AG04450 (cell line): Measurements from ENCODE around the gene FAM171A1. TPM values are rescaled to one million over a fixed set of nuclear protein-coding genes. Genes with fewer than 3 reads are reported as not detected.
A peak's percentile ranks its signal among the peaks of the same experiment; 100 is the strongest.

Experiments used
- CTCF ChIA-PET: fragments of 300-600, 350-600 bp; formaldehyde crosslinking; extraction: SDS; loops from one replicate; lab custom pipeline; 2022; ENCODE audit warnings: antibody characterized with exemption, inconsistent platforms; lab: Charles Lee
- POLR2A ChIA-PET: fragments of 350-600 bp; formaldehyde crosslinking; extraction: SDS; loops from one replicate; lab custom pipeline; 2021; ENCODE audit warnings: antibody characterized with exemption, inconsistent platforms; lab: Yijun Ruan, JAX
- DNase-seq: peaks from one replicate; pipeline ENCODE4 v3.0.0-alpha.2; 2011; ENCODE audit warnings: low read depth, low spot score
- H3K27ac ChIP-seq: one replicate; pipeline ENCODE4 v1.5.1; 2012; ENCODE audit warnings: low read depth, low read length, control low read depth
- H3K27me3 ChIP-seq: one replicate; pipeline ENCODE4 v1.6.0; 2012; ENCODE audit warnings: low read length; ENCODE audit not compliant: control insufficient read depth, insufficient read depth
- H3K4me3 ChIP-seq: 2 replicates; pipeline ENCODE4 v1.5.1; 2011; ENCODE audit warnings: mild to moderate bottlenecking, low read depth, low read length, control low read depth
- H3K9me3 ChIP-seq: 2 replicates; pipeline ENCODE4 v1.5.1; 2012; ENCODE audit warnings: low read length; ENCODE audit not compliant: control insufficient read depth, insufficient read depth
- polyA plus RNA-seq: library from polyadenylated mRNA; depleted of rRNA; stranded (reverse); fragments of >200 nt; gene quantifications from 2 replicates; pipeline ENCODE4 v1.2.3, GENCODE V29; 2011
- TF ChIP-seq, protein P1 (sequence below): IDR thresholded peaks from 2 replicates; pipeline ENCODE4 v1.5.1; 2011; ENCODE audit warnings: low read depth, low read length, control low read depth, inconsistent platforms

The FAM171A1 gene
- polyA plus RNA-seq, 1 experiment = 22.4 TPM

DNA sequence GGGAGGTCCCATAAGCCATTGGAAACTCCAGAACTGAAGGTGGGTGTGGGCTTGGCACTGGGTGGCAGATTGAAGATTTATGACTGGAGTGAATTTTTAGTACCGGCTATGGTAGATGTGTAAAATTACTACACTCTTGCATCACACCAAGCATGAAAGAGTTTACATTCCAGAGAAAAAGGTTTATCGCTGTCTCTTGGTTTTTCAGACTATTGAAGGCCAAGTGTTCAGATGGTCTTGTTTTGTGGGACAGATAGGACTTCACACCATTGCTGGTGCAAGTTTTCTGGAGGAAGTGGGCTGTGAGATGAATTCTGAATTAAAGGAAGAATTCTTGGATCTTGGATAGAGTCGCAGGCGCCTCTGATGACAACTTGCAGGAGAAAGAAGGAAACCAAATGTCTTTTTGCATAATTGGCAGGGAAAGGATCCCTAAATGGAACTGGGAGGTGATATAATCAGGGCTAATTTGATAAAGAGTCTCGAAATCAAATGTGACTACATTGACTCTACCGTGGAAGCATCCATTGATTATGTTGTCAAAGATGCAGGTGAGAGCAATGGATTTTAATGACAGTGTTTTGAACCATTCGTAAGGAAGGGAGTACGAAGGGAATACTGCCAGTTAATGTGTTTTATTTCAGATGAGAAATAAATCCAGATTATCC is 188.4 kb downstream of the FAM171A1 start:
- H3K4me3 ChIP-seq = no peak overlapping the region
- H3K9me3 ChIP-seq = peaks cover 10% of the 10 kb centered on the region
- ChIA-PET CTCF (interaction anchor here (0.6 kb wide), 1 partner anchor 455 kb away, joined by 4 read pairs; no protein-coding TSS in a partner anchor), POLR2A (no interaction called here)
- no peak for DNase-seq
- H3K27me3 ChIP-seq = no peaks in the 10 kb centered on the region
- peak overlapping the region; percentile 55 for H3K27ac ChIP-seq
- TF ChIP-seq, protein P1, sequence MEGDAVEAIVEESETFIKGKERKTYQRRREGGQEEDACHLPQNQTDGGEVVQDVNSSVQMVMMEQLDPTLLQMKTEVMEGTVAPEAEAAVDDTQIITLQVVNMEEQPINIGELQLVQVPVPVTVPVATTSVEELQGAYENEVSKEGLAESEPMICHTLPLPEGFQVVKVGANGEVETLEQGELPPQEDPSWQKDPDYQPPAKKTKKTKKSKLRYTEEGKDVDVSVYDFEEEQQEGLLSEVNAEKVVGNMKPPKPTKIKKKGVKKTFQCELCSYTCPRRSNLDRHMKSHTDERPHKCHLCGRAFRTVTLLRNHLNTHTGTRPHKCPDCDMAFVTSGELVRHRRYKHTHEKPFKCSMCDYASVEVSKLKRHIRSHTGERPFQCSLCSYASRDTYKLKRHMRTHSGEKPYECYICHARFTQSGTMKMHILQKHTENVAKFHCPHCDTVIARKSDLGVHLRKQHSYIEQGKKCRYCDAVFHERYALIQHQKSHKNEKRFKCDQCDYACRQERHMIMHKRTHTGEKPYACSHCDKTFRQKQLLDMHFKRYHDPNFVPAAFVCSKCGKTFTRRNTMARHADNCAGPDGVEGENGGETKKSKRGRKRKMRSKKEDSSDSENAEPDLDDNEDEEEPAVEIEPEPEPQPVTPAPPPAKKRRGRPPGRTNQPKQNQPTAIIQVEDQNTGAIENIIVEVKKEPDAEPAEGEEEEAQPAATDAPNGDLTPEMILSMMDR = no peak

DNA sequence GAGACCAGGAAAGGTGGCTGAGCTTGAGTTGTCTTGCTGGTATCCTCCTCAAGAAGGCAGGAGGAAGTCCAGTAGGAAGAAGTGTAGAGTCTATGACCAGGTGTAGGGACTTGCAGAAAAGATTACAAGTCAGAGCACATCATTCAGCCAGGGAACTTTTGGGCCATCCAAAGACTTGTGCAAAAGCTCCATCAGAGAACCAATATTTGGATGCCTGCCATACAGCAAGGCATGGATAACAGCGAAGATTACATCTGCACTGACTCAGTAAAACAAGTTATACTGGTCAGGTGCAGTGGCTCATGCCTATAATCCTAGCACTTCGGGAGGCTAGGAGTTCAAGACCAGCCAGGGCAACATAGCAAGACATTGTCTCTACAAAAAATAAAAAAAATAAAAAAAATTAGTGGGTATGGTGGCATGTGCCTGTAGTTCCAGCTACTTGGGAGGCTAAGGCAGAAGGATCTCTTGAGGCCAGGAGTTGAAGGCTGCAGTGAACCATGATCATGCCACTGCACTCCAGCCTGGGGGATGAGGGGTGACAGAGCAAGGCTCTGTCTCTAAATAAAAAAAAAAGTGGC is 189.4 kb downstream of the FAM171A1 start:
- TF ChIP-seq, protein P1 = no peak
- Histone ChIP-seq H3K9me3 (peaks cover 10% of the 10 kb centered on the region), H3K27ac (no peak overlapping the region), H3K4me3 (no peak overlapping the region), H3K27me3 (no peaks in the 10 kb centered on the region)
- DNase-seq = no peak
- CTCF ChIA-PET = interaction anchor here (0.6 to 1.1 kb wide), 5 partner anchors 8 to 456 kb away, joined by 3 to 6 read pairs (median 4); no protein-coding TSS in a partner anchor
- POLR2A ChIA-PET = interaction anchor here (0.6 to 1.0 kb wide), 3 partner anchors 9 to 1860 kb away, joined by 3 read pairs; partner anchors contain the start of gene NMT2

DNA sequence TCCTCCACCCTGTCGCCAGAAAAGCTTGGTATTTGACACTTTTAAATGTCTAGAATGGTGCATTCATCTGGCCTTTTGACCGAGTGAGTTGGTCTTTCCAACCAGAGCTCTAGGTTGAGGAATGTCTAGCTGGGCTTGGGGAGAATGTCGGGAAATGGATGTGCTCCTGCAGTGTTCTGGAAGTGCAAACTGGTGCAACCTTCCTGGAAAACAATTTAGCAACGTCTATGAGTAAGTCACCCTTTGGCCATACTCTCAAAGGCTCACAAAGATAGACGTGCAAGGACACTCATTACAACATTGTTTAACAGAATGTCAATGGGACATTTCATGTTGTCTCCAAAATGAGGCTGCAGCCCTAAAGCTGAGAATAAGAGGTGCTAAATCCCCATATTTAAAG is 190.4 kb downstream of the FAM171A1 start:
- Histone ChIP-seq H3K27ac (no peak overlapping the region), H3K27me3 (no peaks in the 10 kb centered on the region), H3K9me3 (peaks cover 10% of the 10 kb centered on the region), H3K4me3 (no peak overlapping the region)
- no peak for DNase-seq
- TF ChIP-seq, protein P1 = no peak
- CTCF ChIA-PET = interaction anchor here (0.9 to 1.4 kb wide), 4 partner anchors 9 to 14 kb away, joined by 3 to 6 read pairs (median 5); no protein-coding TSS in a partner anchor
- POLR2A ChIA-PET = interaction anchor here (0.5 kb wide), 1 partner anchor 1164 kb away, joined by 4 read pairs; no protein-coding TSS in a partner anchor

DNA sequence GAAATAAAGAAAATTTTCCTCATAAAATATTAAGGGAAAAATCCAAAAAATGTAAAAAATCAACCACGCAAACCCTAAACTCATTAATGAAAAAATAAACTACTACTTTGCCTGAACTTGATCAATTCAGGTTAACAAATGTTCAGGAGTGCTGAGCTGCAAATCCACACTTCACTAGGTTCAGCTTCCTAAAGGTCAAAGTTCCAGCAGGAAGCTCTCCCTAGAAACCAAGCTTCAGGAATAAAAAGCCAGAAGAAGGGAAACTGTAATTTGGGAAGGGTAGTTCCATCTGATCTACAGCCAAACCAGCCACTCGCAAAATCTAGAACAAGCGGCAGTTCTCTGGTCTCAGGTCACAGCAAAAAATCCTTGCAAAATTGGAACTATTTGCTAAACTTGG is 194.8 kb downstream of the FAM171A1 start:
- ChIA-PET POLR2A (no interaction called here), CTCF (no interaction called here)
- H3K27ac ChIP-seq = no peak overlapping the region
- TF ChIP-seq, protein P1 = no peak
- no peaks in the 10 kb centered on the region for H3K9me3 ChIP-seq
- H3K27me3 ChIP-seq = no peaks in the 10 kb centered on the region
- no peak overlapping the region for H3K4me3 ChIP-seq
- no peak for DNase-seq

DNA sequence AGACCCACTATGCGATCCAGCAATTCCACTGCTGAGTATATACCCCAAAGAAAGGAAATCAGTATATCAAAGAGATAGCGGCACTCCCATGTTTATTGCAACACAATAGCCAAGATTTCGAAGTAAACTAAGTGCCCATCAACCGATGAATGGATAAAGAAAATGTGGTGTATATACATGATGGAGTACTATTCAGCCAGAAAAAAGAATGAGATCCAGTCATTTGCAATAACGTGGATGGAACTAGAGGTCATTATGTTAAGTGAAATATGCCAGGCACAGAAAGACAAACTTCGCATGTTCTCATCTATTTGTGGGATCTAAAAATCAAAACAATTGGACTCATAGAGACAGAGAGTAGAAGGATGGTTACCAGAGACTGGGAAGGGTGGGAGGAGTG is 195.5 kb downstream of the FAM171A1 start:
- TF ChIP-seq, protein P1 = no peak
- ChIA-PET CTCF (no interaction called here), POLR2A (no interaction called here)
- Histone ChIP-seq H3K9me3 (no peaks in the 10 kb centered on the region), H3K27me3 (no peaks in the 10 kb centered on the region), H3K4me3 (no peak overlapping the region), H3K27ac (no peak overlapping the region)
- DNase-seq = no peak
